HepG2 (cell line): Measurements from ENCODE around the gene SLC2A8. TPM values are rescaled to one million over a fixed set of nuclear protein-coding genes. Genes with fewer than 3 reads are reported as not detected.

Experiments used
- CHD2 ChIP-seq: IDR thresholded peaks from 2 replicates; pipeline ENCODE4 v1.6.1; 2011; ENCODE audit warnings: low read depth, low read length, improper control_type of control experiment
- POLR2AphosphoS5 ChIP-seq: IDR thresholded peaks from 2 replicates; pipeline ENCODE4 v1.6.1; 2012; ENCODE audit warnings: low read depth, low read length
- PPARG ChIP-seq: conservative IDR thresholded peaks from 2 replicates; pipeline ENCODE4 v1.6.1; 2016; ENCODE audit warnings: missing biosample characterization, missing genetic modification reagents
- polyA plus RNA-seq, 8 experiments: library from polyadenylated mRNA; depleted of rRNA in 3 of 8; stranded (reverse) in 7 of 8; unstranded in 1 of 8; fragments of >200 nt; fragmentation: Illumina TruSeq in 4 of 8; extraction: Trizol in 4 of 8; gene quantifications; 2 replicates each; pipeline versions ENCODE4 v1.2.1 to v1.2.3, GENCODE V29; 2011 to 2016; ENCODE audit warnings: low read depth in 4 of 8, missing spikeins in 1 of 8, mixed read lengths in 1 of 8; ENCODE audit not compliant: insufficient read depth in 1 of 8
- total RNA-seq, 5 experiments: library from RNA; depleted of rRNA; stranded (reverse); fragments of >200 nt; fragmentation: Illumina TruSeq; extraction: Trizol; gene quantifications; 2 replicates each; pipeline ENCODE4 v1.2.3, GENCODE V29; 2016; ENCODE audit warnings: low read depth in 1 of 5
- TF ChIP-seq, protein P1 (sequence below): sonication (generic); formaldehyde crosslinking; IDR thresholded peaks from 2 replicates; pipeline ENCODE4 v1.4.0; 2020; ENCODE audit warnings: mild to moderate bottlenecking, missing genetic modification reagents
- TF ChIP-seq, protein P2 (sequence below): sonication (generic); formaldehyde crosslinking; IDR thresholded peaks from 2 replicates; pipeline ENCODE4 v1.4.0; 2020; ENCODE audit warnings: missing genetic modification reagents, borderline replicate concordance
- TF ChIP-seq, protein P3 (sequence below): sonication (generic); formaldehyde crosslinking; conservative IDR thresholded peaks from 2 replicates; pipeline ENCODE4 v1.8.0; 2022; ENCODE audit warnings: low read depth, missing genetic modification reagents

SLC2A8 gene
- total and polyA plus RNA-seq, 2 of the 13 experiments (the other 11 are each of a cell fraction or from before 2014, with no cell fraction given): 22.6 to 48.6 TPM

DNA sequence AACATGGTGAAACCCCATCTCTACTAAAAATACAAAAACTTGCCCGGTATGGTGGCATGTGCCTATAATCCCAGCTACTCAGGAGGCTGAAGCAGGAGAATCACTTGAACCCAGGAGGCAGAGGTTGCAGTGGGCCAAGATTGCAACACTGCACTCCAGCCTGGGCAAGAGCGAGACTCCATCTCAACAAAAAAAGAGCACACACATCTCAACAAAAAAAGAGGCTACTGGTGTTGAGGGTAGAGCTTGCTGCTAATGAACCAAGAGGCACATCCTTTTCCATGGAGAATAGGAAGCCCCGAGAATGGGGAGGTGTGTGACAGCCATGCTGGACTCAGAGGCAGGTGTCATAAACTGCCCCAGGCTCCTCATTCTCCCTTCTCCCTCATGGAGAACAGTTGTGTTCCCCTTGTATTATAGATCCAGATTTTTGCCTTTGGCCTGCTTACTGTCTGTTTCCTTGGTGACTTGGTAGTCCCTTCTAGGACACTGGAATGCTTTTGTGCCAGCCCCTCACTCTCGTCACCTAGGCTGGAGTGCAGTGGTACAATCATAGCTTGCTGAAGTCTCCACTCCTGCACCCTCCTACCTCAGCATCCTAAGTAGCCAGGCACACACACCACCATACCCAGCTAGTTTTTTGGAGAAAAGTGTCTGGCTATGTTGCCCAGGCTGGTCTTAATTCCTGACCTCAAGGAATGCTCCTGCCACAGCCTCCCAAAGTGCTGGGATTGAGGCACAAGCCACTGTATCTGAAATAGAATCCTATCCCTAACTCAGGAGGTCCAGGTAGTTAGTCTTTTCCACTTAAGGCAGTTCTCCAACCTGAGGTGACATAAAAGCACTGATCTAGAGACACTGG, 49.1 kb downstream of the SLC2A8 start (continued):
- TF ChIP-seq, protein P1, sequence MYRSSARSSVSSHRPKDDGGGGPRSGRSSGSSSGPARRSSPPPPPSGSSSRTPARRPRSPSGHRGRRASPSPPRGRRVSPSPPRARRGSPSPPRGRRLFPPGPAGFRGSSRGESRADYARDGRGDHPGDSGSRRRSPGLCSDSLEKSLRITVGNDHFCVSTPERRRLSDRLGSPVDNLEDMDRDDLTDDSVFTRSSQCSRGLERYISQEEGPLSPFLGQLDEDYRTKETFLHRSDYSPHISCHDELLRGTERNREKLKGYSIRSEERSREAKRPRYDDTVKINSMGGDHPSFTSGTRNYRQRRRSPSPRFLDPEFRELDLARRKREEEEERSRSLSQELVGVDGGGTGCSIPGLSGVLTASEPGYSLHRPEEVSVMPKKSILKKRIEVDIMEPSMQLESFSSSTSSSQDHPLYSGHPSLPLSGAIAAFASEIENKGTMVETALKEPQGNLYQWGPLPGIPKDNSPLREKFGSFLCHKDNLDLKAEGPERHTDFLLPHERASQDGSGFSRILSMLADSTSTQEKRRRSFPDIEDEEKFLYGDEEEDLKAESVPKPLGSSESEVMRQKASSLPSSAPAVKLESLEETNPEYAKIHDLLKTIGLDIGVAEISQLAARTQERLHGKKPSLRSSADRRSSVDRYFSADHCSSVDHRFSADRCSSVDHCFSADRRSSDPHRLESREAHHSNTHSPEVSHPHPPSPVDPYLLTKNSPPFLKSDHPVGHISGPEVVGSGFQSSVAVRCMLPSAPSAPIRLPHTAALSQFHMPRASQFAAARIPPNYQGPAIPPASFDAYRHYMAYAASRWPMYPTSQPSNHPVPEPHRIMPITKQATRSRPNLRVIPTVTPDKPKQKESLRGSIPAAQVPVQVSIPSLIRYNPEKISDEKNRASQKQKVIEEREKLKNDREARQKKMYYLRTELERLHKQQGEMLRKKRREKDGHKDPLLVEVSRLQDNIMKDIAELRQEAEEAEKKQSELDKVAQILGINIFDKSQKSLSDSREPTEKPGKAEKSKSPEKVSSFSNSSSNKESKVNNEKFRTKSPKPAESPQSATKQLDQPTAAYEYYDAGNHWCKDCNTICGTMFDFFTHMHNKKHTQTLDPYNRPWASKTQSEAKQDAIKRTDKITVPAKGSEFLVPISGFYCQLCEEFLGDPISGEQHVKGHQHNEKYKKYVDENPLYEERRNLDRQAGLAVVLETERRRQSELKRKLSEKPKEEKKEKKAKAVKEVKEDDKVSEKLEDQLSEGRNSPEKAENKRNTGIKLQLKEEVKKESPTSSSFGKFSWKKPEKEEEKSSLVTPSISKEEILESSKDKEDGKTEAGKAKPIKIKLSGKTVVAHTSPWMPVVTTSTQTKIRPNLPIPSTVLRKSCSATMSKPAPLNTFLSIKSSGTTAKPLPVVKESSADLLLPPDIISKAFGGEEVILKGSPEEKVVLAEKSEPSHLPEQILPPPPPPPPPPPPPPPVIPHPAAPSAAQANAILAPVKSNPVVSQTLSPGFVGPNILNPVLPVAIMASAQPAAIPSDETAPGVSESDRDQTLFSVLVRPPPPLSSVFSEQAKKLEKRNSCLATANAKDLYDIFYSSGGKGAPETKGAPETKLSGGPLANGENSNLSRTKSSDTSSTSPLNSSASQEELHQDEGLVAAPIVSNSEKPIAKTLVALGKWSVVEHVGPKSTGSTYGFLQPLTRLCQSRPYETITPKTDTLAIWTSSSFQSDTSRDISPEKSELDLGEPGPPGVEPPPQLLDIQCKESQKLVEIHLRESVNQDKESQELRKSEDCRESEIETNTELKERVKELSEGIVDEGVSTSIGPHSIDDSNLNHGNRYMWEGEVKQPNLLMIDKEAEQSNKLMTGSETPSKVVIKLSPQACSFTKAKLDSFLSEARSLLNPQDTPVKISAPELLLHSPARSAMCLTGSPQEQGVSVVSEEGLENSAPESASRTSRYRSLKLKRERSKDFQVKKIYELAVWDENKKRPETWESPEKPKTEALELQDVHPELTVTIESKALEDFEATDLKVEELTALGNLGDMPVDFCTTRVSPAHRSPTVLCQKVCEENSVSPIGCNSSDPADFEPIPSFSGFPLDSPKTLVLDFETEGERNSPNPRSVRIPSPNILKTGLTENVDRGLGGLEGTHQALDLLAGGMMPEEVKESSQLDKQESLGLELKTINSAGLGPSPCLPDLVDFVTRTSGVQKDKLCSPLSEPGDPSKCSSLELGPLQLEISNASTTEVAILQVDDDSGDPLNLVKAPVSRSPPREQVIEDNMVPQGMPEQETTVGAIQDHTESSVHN (CRISPR knock-in tag): no peak
- TF ChIP-seq CHD2: no peak
- no peak for TF ChIP-seq PPARG (CRISPR knock-in tag)
- TF ChIP-seq, protein P2, sequence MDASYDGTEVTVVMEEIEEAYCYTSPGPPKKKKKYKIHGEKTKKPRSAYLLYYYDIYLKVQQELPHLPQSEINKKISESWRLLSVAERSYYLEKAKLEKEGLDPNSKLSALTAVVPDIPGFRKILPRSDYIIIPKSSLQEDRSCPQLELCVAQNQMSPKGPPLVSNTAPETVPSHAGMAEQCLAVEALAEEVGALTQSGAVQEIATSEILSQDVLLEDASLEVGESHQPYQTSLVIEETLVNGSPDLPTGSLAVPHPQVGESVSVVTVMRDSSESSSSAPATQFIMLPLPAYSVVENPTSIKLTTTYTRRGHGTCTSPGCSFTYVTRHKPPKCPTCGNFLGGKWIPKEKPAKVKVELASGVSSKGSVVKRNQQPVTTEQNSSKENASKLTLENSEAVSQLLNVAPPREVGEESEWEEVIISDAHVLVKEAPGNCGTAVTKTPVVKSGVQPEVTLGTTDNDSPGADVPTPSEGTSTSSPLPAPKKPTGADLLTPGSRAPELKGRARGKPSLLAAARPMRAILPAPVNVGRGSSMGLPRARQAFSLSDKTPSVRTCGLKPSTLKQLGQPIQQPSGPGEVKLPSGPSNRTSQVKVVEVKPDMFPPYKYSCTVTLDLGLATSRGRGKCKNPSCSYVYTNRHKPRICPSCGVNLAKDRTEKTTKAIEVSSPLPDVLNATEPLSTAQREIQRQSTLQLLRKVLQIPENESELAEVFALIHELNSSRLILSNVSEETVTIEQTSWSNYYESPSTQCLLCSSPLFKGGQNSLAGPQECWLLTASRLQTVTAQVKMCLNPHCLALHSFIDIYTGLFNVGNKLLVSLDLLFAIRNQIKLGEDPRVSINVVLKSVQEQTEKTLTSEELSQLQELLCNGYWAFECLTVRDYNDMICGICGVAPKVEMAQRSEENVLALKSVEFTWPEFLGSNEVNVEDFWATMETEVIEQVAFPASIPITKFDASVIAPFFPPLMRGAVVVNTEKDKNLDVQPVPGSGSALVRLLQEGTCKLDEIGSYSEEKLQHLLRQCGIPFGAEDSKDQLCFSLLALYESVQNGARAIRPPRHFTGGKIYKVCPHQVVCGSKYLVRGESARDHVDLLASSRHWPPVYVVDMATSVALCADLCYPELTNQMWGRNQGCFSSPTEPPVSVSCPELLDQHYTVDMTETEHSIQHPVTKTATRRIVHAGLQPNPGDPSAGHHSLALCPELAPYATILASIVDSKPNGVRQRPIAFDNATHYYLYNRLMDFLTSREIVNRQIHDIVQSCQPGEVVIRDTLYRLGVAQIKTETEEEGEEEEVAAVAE (CRISPR knock-in tag): 0 out of 2 replicates have a peak, but pooled peaks have one; percentile 1
- peak; percentile 43 for TF ChIP-seq POLR2AphosphoS5
- TF ChIP-seq, protein P3, sequence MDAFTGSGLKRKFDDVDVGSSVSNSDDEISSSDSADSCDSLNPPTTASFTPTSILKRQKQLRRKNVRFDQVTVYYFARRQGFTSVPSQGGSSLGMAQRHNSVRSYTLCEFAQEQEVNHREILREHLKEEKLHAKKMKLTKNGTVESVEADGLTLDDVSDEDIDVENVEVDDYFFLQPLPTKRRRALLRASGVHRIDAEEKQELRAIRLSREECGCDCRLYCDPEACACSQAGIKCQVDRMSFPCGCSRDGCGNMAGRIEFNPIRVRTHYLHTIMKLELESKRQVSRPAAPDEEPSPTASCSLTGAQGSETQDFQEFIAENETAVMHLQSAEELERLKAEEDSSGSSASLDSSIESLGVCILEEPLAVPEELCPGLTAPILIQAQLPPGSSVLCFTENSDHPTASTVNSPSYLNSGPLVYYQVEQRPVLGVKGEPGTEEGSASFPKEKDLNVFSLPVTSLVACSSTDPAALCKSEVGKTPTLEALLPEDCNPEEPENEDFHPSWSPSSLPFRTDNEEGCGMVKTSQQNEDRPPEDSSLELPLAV (CRISPR knock-in tag): 0 out of 2 replicates have a peak, but pooled peaks have one; percentile 31
